ENCODE results near the gene NRG3.

Gene NRG3

GRCh38 chr10:82245906-82246560 lies 371.0 kb downstream of the NRG3 start:
- in situ Hi-C loops (cut with MboI; ENCODE audit: low pct_unique_long_range_greater_than_20kb, low sequenced_read_pairs, unreplicated experiment), result no loop called here
- TF ChIP-seq CTCF (IDR thresholded peaks at IDR 0.05; ENCODE audit: extremely low read depth, insufficient read depth, missing control alignments), result no peak
- no peak for DNase-seq (ENCODE audit: low spot score)

- in situ Hi-C loops (cut with MboI; ENCODE audit: low pct_unique_long_range_greater_than_20kb, low sequenced_read_pairs, unreplicated experiment), result no loop called here
- no peak for TF ChIP-seq CTCF (IDR thresholded peaks at IDR 0.05; ENCODE audit: extremely low read depth, insufficient read depth, missing control alignments)
- no peak for DNase-seq (ENCODE audit: low spot score)
These were observed 374.1 kb downstream of the NRG3 start for GRCh38 chr10:82249141-82249540.

- DNase-seq (ENCODE audit: low spot score), result no peak
- in situ Hi-C loops (cut with MboI; ENCODE audit: low pct_unique_long_range_greater_than_20kb, low sequenced_read_pairs, unreplicated experiment), result no loop called here
- TF ChIP-seq CTCF (IDR thresholded peaks at IDR 0.05; ENCODE audit: extremely low read depth, insufficient read depth, missing control alignments), result no peak
These were observed 376.4 kb downstream of the NRG3 start for GRCh38 chr10:82251222-82251906.

GRCh38 chr10:82252081-82252480 lies 377.1 kb downstream of the NRG3 start:
- DNase-seq (ENCODE audit: low spot score), result no peak
- in situ Hi-C loops (cut with MboI; ENCODE audit: low pct_unique_long_range_greater_than_20kb, low sequenced_read_pairs, unreplicated experiment), result no loop called here
- no peak for TF ChIP-seq CTCF (IDR thresholded peaks at IDR 0.05; ENCODE audit: extremely low read depth, insufficient read depth, missing control alignments)

- DNase-seq (ENCODE audit: low spot score), result no peak
- in situ Hi-C loops (cut with MboI; ENCODE audit: low pct_unique_long_range_greater_than_20kb, low sequenced_read_pairs, unreplicated experiment), result no loop called here
- TF ChIP-seq CTCF (IDR thresholded peaks at IDR 0.05; ENCODE audit: extremely low read depth, insufficient read depth, missing control alignments), result no peak
These were observed 379.2 kb downstream of the NRG3 start for GRCh38 chr10:82254237-82254636.

- no peak for DNase-seq (ENCODE audit: low spot score)
- in situ Hi-C loops (cut with MboI; ENCODE audit: low pct_unique_long_range_greater_than_20kb, low sequenced_read_pairs, unreplicated experiment), result no loop called here
- no peak for TF ChIP-seq CTCF (IDR thresholded peaks at IDR 0.05; ENCODE audit: extremely low read depth, insufficient read depth, missing control alignments)
These were observed 381.3 kb downstream of the NRG3 start for GRCh38 chr10:82256275-82256674.

Data from GM13977 (cell line).